ENCODE data around the gene LIMA1.

DNA sequence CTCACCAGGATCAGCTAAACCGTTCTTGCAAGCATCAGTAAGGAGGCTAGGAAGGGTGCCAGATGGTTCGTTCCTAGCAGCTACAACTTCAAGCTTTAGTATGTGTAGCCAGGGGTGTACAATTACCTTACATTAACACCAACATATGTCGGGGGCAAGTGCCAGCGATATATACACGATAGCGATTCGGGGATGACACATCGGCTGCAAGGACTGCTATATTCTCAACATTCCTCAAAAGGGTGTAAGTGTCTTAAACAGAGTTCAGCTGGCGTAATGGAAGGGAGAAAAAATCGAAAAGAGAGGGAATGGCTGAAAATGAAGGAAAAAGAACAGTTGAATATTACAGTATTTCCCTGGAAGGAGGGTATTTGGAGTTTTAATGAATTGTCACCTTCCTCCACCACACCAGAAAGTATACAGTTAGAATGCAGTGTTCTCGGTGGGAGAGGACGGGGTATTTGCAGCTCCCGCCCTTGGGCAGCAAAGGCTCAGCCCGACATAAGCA is 545 bp downstream of the LIMA1 start:
- TF ChIP-seq ZFX (IDR thresholded peaks at IDR 0.05) (no peak), CTCF (conservative IDR thresholded peaks at IDR 0.05) (no peak)
